ENCODE measurements around the gene TBC1D4.

- TF ChIP-seq BACH1 (tag; IDR thresholded peaks at IDR 0.05) (no peak), TAF7 (tag; IDR thresholded peaks at IDR 0.05) (no peak), CTCF (IDR thresholded peaks at IDR 0.05 in 2 of 3, conservative IDR thresholded peaks at IDR 0.05 in 1 of 3; ENCODE audit: insufficient read depth in 2 of 3, low read depth in 1 of 3, low read length in 3 of 3) (no peak)
These were observed 75.8 kb downstream of the TBC1D4 start for GRCh38 chr13:75405976-75406703.

Data from K562 (cell line).